H1 (cell line): ENCODE results near the gene PRADC1. TPM values are rescaled to one million over a fixed set of nuclear protein-coding genes. Genes with fewer than 3 reads are reported as not detected.

Source experiments
- BRCA1 ChIP-seq: IDR thresholded peaks from 2 replicates; pipeline ENCODE4 v1.6.1; 2012; ENCODE audit warnings: low read depth, low read length, improper control_type of control experiment
- POU5F1 ChIP-seq: IDR thresholded peaks from 2 replicates; pipeline ENCODE4 v1.6.1; 2011; ENCODE audit warnings: low read depth, mild to moderate bottlenecking, low read length, moderate library complexity
- ZNF274 ChIP-seq: IDR thresholded peaks from 2 replicates; pipeline ENCODE4 v1.7.0; 2012; ENCODE audit warnings: low read length, borderline replicate concordance; ENCODE audit errors: extremely low read depth
- polyA plus RNA-seq, 7 experiments: library from polyadenylated mRNA; depleted of rRNA in 3 of 7; stranded (reverse) in 5 of 7; unstranded in 2 of 7; fragments of >200 nt in 5 of 7; fragments of 200-250 nt in 2 of 7; gene quantifications; 1 replicate in 5 of 7; 2 replicates in 1 of 7; 4 replicates in 1 of 7; pipeline versions ENCODE4 v1.2.1 to v1.2.3, GENCODE V29; 2011 to 2013; ENCODE audit warnings: missing spikeins in 2 of 7, mixed read lengths in 2 of 7
- total RNA-seq: library from RNA; stranded (reverse); fragmentation: NEBNext Ultra II Directional; extraction: Animal tissue kit (Norgen Biotek cat#: 25700); gene quantifications from 2 replicates; pipeline ENCODE4 v1.2.1, GENCODE V29; 2021
- TF ChIP-seq, protein P1 (sequence below): fragments of 300-600 bp; sonication (generic); IDR thresholded peaks from 2 replicates; pipeline ENCODE4 v1.7.1; 2012; ENCODE audit warnings: low read length, moderate library complexity, mild to moderate bottlenecking, inconsistent platforms; ENCODE audit not compliant: insufficient replicate concordance

The PRADC1 gene
- total and polyA plus RNA-seq, 2 of the 8 experiments (the other 6 are each of a cell fraction or from before 2014, with no cell fraction given), result 8.9 to 13.1 TPM

GRCh38 chr2:73272270-73272669 is 39.2 kb upstream of the PRADC1 start (continued):
- TF ChIP-seq, protein P1, sequence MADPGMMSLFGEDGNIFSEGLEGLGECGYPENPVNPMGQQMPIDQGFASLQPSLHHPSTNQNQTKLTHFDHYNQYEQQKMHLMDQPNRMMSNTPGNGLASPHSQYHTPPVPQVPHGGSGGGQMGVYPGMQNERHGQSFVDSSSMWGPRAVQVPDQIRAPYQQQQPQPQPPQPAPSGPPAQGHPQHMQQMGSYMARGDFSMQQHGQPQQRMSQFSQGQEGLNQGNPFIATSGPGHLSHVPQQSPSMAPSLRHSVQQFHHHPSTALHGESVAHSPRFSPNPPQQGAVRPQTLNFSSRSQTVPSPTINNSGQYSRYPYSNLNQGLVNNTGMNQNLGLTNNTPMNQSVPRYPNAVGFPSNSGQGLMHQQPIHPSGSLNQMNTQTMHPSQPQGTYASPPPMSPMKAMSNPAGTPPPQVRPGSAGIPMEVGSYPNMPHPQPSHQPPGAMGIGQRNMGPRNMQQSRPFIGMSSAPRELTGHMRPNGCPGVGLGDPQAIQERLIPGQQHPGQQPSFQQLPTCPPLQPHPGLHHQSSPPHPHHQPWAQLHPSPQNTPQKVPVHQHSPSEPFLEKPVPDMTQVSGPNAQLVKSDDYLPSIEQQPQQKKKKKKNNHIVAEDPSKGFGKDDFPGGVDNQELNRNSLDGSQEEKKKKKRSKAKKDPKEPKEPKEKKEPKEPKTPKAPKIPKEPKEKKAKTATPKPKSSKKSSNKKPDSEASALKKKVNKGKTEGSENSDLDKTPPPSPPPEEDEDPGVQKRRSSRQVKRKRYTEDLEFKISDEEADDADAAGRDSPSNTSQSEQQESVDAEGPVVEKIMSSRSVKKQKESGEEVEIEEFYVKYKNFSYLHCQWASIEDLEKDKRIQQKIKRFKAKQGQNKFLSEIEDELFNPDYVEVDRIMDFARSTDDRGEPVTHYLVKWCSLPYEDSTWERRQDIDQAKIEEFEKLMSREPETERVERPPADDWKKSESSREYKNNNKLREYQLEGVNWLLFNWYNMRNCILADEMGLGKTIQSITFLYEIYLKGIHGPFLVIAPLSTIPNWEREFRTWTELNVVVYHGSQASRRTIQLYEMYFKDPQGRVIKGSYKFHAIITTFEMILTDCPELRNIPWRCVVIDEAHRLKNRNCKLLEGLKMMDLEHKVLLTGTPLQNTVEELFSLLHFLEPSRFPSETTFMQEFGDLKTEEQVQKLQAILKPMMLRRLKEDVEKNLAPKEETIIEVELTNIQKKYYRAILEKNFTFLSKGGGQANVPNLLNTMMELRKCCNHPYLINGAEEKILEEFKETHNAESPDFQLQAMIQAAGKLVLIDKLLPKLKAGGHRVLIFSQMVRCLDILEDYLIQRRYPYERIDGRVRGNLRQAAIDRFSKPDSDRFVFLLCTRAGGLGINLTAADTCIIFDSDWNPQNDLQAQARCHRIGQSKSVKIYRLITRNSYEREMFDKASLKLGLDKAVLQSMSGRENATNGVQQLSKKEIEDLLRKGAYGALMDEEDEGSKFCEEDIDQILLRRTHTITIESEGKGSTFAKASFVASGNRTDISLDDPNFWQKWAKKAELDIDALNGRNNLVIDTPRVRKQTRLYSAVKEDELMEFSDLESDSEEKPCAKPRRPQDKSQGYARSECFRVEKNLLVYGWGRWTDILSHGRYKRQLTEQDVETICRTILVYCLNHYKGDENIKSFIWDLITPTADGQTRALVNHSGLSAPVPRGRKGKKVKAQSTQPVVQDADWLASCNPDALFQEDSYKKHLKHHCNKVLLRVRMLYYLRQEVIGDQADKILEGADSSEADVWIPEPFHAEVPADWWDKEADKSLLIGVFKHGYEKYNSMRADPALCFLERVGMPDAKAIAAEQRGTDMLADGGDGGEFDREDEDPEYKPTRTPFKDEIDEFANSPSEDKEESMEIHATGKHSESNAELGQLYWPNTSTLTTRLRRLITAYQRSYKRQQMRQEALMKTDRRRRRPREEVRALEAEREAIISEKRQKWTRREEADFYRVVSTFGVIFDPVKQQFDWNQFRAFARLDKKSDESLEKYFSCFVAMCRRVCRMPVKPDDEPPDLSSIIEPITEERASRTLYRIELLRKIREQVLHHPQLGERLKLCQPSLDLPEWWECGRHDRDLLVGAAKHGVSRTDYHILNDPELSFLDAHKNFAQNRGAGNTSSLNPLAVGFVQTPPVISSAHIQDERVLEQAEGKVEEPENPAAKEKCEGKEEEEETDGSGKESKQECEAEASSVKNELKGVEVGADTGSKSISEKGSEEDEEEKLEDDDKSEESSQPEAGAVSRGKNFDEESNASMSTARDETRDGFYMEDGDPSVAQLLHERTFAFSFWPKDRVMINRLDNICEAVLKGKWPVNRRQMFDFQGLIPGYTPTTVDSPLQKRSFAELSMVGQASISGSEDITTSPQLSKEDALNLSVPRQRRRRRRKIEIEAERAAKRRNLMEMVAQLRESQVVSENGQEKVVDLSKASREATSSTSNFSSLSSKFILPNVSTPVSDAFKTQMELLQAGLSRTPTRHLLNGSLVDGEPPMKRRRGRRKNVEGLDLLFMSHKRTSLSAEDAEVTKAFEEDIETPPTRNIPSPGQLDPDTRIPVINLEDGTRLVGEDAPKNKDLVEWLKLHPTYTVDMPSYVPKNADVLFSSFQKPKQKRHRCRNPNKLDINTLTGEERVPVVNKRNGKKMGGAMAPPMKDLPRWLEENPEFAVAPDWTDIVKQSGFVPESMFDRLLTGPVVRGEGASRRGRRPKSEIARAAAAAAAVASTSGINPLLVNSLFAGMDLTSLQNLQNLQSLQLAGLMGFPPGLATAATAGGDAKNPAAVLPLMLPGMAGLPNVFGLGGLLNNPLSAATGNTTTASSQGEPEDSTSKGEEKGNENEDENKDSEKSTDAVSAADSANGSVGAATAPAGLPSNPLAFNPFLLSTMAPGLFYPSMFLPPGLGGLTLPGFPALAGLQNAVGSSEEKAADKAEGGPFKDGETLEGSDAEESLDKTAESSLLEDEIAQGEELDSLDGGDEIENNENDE, result no peak
- TF ChIP-seq ZNF274 (no peak), BRCA1 (no peak), POU5F1 (no peak)
